Suprapubic skin (tissue), 3 donors: ENCODE data around the gene SDC4.

Source experiments
- CTCF ChIP-seq, 2 donors: fragments of 200-600 bp in 1 of 2; fragments of 450-650 bp in 1 of 2; sonication (generic) in 1 of 2; IDR thresholded peaks; one replicate each; pipeline ENCODE4 v1.5.1; 2016 to 2019; ENCODE audit warnings: antibody characterized with exemption in 2 of 2, mild to moderate bottlenecking in 1 of 2, moderate library complexity in 1 of 2
- POLR2AphosphoS5 ChIP-seq, 3 donors: sonication (generic); formaldehyde crosslinking; IDR thresholded peaks; one replicate each; pipeline ENCODE4 v1.6.1; 2017; ENCODE audit warnings: antibody characterized with exemption in 3 of 3

DNA sequence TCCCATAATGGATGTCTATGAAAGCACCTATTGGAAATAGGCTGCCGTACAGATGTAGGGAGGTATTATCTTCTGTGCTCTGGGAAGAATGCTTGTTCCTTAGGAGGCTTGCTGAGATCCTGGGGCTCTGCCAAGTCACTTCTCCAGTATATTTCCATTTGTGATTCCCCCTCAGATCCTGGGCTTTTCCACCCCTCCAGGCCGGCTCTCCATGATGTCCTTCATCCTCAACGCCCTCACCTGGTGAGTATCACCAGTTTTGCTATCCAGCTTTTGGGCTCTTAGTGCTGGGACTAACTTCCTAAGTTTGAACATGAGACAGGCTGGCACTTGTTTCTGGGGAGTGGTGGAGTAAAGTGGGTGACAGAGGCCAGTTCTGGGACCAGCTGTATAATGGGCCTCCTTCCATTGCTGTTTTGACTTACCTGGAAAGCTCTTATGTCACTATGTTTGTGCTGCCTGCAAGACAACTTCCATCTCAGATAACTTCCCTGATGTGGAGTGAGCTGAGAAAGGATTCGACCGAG is 17.3 kb upstream of the SDC4 start:
- no peak for TF ChIP-seq CTCF (IDR thresholded peaks at IDR 0.05)
- no peak for TF ChIP-seq POLR2AphosphoS5 (IDR thresholded peaks at IDR 0.05)
